Duodenal mucosa (tissue), 2 donors: Measurements from ENCODE around the gene PTOV1.

Experiments
- H3K27ac ChIP-seq: one replicate; pipeline ENCODE4 v1.7.0; 2013; ENCODE audit warnings: low read depth, low read length
- H3K27me3 ChIP-seq, 2 donors: one replicate each; pipeline ENCODE4 v1.7.0; 2013; ENCODE audit warnings: low read length in 2 of 2, control low read depth in 1 of 2; ENCODE audit not compliant: insufficient read depth in 2 of 2, control insufficient read depth in 1 of 2
- H3K36me3 ChIP-seq, 2 donors: one replicate each; pipeline ENCODE4 v1.7.0; 2013; ENCODE audit warnings: low read length in 2 of 2, control low read depth in 1 of 2; ENCODE audit not compliant: insufficient read depth in 2 of 2, control insufficient read depth in 1 of 2
- H3K4me1 ChIP-seq, 2 donors: one replicate each; pipeline ENCODE4 v1.7.0; 2013; ENCODE audit warnings: low read length in 2 of 2, control low read depth in 1 of 2; ENCODE audit not compliant: insufficient read depth in 2 of 2, control insufficient read depth in 1 of 2
- H3K4me3 ChIP-seq, 2 donors: one replicate each; pipeline ENCODE4 v1.7.0; 2013; ENCODE audit warnings: low read length in 2 of 2, low read depth in 1 of 2
- H3K9ac ChIP-seq, 2 donors: one replicate each; pipeline ENCODE4 v1.7.0; 2013; ENCODE audit warnings: low read length in 2 of 2, low read depth in 1 of 2
- H3K9me3 ChIP-seq, 2 donors: one replicate each; pipeline ENCODE4 v1.7.0; 2013; ENCODE audit warnings: low read length in 2 of 2, control low read depth in 1 of 2; ENCODE audit not compliant: control insufficient read depth in 1 of 2

The PTOV1 gene

GRCh38 chr19:49831592-49831991 is 19.4 kb upstream of the PTOV1 start:
- Histone ChIP-seq H3K36me3 (peaks cover 53 to 84% of the 10 kb centered on the region in 2 donors), H3K9me3 (no peaks in the 10 kb centered on the region), H3K4me1 (no peaks in the 10 kb centered on the region), H3K27ac (no peak overlapping the region), H3K27me3 (no peaks in the 10 kb centered on the region), H3K4me3 (no peak overlapping the region), H3K9ac (no peak overlapping the region)

- peaks cover 49 to 85% of the 10 kb centered on the region in 2 donors for H3K36me3 ChIP-seq
- H3K27me3 ChIP-seq, result no peaks in the 10 kb centered on the region
- no peak overlapping the region for H3K9ac ChIP-seq
- no peak overlapping the region for H3K27ac ChIP-seq
- no peak overlapping the region for H3K4me3 ChIP-seq
- no peaks in the 10 kb centered on the region for H3K4me1 ChIP-seq
- H3K9me3 ChIP-seq, result no peaks in the 10 kb centered on the region
Observed at GRCh38 chr19:49832556-49832955, 18.4 kb upstream of the PTOV1 start.

GRCh38 chr19:49833599-49833998 is 17.4 kb upstream of the PTOV1 start:
- H3K27ac ChIP-seq, result no peak overlapping the region
- H3K36me3 ChIP-seq, result peaks cover 51 to 88% of the 10 kb centered on the region in 2 donors

GRCh38 chr19:49835562-49835961 is 15.4 kb upstream of the PTOV1 start:
- Histone ChIP-seq H3K27ac (no peak overlapping the region), H3K4me1 (no peaks in the 10 kb centered on the region), H3K9me3 (no peaks in the 10 kb centered on the region), H3K9ac (no peak overlapping the region), H3K27me3 (no peaks in the 10 kb centered on the region), H3K4me3 (no peak overlapping the region), H3K36me3 (peaks cover 48 to 87% of the 10 kb centered on the region in 2 donors)

More at GRCh38 chr19:49833599-49833998, 17.4 kb upstream of the PTOV1 start:
- no peaks in the 10 kb centered on the region for H3K9me3 ChIP-seq
- no peak overlapping the region for H3K4me3 ChIP-seq
- H3K4me1 ChIP-seq, result no peaks in the 10 kb centered on the region
- H3K9ac ChIP-seq, result no peak overlapping the region
- no peaks in the 10 kb centered on the region for H3K27me3 ChIP-seq

GRCh38 chr19:49836176-49837008 is 14.6 kb upstream of the PTOV1 start:
- no peaks in the 10 kb centered on the region for H3K27me3 ChIP-seq
- H3K9ac ChIP-seq, result no peak overlapping the region
- no peak overlapping the region for H3K4me3 ChIP-seq
- H3K27ac ChIP-seq, result no peak overlapping the region
- H3K36me3 ChIP-seq, result peaks cover 41 to 79% of the 10 kb centered on the region in 2 donors
- H3K9me3 ChIP-seq, result no peaks in the 10 kb centered on the region
- H3K4me1 ChIP-seq, result no peaks in the 10 kb centered on the region

GRCh38 chr19:49837009-49837310 is 14.0 kb upstream of the PTOV1 start:
- H3K4me3 ChIP-seq, result no peak overlapping the region
- peaks cover 40 to 74% of the 10 kb centered on the region in 2 donors for H3K36me3 ChIP-seq
- H3K9ac ChIP-seq, result no peak overlapping the region
- H3K9me3 ChIP-seq, result no peaks in the 10 kb centered on the region
- no peaks in the 10 kb centered on the region for H3K27me3 ChIP-seq
- no peak overlapping the region for H3K27ac ChIP-seq
- H3K4me1 ChIP-seq, result no peaks in the 10 kb centered on the region

- Histone ChIP-seq H3K27me3 (no peaks in the 10 kb centered on the region), H3K9me3 (no peaks in the 10 kb centered on the region), H3K4me3 (no peak overlapping the region), H3K27ac (no peak overlapping the region), H3K4me1 (no peaks in the 10 kb centered on the region), H3K36me3 (peaks cover 38 to 69% of the 10 kb centered on the region in 2 donors), H3K9ac (no peak overlapping the region)
Observed at GRCh38 chr19:49837425-49837824, 13.5 kb upstream of the PTOV1 start.

GRCh38 chr19:49838885-49839588 is 11.9 kb upstream of the PTOV1 start:
- H3K27ac ChIP-seq, result no peak overlapping the region
- H3K36me3 ChIP-seq, result peaks cover 25 to 53% of the 10 kb centered on the region in 2 donors

GRCh38 chr19:49839713-49840112 is 11.2 kb upstream of the PTOV1 start:
- no peak overlapping the region for H3K4me3 ChIP-seq
- no peaks in the 10 kb centered on the region for H3K27me3 ChIP-seq
- peaks cover 20 to 46% of the 10 kb centered on the region in 2 donors for H3K36me3 ChIP-seq
- no peaks in the 10 kb centered on the region for H3K9me3 ChIP-seq
- H3K27ac ChIP-seq, result no peak overlapping the region
- H3K4me1 ChIP-seq, result no peaks in the 10 kb centered on the region
- H3K9ac ChIP-seq, result no peak overlapping the region

More at GRCh38 chr19:49838885-49839588, 11.9 kb upstream of the PTOV1 start:
- Histone ChIP-seq H3K9me3 (no peaks in the 10 kb centered on the region), H3K4me3 (no peak overlapping the region), H3K27me3 (no peaks in the 10 kb centered on the region), H3K4me1 (no peaks in the 10 kb centered on the region), H3K9ac (no peak overlapping the region)

GRCh38 chr19:49840321-49840720 is 10.6 kb upstream of the PTOV1 start:
- H3K36me3 ChIP-seq, result peaks cover 14 to 40% of the 10 kb centered on the region in 2 donors
- no peaks in the 10 kb centered on the region for H3K4me1 ChIP-seq
- H3K4me3 ChIP-seq, result no peak overlapping the region
- no peaks in the 10 kb centered on the region for H3K9me3 ChIP-seq
- H3K27ac ChIP-seq, result no peak overlapping the region
- H3K9ac ChIP-seq, result no peak overlapping the region
- no peaks in the 10 kb centered on the region for H3K27me3 ChIP-seq
